Stimulated activated CD8-positive, alpha-beta memory T cell treated with anti-CD3 and anti-CD28 coated beads, Interleukin-2, amount 100 ng/mL, for 48 hours (primary cell): ENCODE measurements around the gene CLEC6A.
"Not testable (repeated sequence)": the region's sequence is repeated elsewhere in the genome, so short reads cannot be mapped to it uniquely, and the experiment has no call there.

ENCODE experiments used
- DNase-seq, 2 donors: peaks; one replicate each; pipeline ENCODE4 v3.0.0-alpha.2; 2020; ENCODE audit warnings: low read depth in 2 of 2

CLEC6A gene

DNA sequence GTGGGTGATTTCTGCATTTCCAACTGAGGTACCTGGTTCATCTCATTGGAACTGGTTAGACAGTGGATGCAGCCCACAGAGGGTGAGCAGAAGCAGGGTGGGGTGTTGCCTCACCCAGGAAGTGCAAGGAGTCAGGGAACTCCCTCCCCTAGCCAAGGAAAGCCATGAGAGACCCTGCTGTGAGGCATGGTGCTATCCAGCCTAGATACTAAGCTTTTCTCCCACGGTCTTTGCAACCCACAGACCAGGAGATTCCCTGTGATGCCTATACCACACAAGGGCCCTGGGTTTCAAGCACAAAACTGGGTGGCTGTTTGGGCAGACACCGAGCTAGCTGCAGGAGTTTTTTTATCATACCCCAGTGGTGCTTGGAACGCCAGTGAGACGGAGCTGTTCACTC lies 39.9 kb downstream of the CLEC6A start:
- DNase-seq = not testable (repeated sequence)

DNA sequence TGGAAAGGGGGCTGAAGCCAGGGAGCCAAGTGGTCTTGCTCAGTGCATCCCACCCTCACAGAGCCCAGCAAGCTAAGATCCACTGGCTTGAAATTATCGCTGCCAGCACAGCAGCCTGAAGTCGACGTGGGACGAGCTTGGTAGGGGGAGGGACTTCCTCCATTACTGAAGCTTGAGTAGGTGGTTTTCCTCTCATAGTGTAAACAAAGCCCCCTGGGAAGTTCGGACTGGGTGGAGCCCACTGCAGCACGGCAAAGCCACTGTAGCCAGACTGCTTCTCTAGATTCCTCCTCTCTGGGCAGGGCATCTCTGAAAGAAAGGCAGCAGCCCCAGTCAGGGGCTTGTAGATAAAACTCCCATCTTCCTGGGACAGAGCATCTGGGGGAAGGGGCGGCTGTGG lies 40.3 kb downstream of the CLEC6A start:
- not testable (repeated sequence) for DNase-seq

DNA sequence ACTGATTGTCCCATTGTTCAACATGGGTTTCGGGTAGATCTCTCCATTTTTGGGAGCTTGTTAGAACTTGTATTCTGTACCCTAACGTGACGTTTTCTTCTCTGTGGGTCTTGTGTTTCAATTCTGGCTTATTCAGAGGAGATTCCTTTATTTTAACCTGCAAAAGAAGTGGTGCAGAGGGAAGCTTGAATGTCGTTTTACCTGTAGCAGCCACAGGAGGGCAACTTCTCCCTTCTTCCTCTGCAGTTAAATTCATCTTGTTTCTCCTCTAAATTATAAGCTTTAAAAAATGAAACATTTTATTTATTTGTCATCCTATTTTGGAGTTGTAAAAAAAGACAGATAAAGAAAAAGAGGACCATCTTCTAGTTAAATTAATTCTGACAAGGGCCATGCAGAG lies 43.9 kb downstream of the CLEC6A start:
- no peak for DNase-seq

DNA sequence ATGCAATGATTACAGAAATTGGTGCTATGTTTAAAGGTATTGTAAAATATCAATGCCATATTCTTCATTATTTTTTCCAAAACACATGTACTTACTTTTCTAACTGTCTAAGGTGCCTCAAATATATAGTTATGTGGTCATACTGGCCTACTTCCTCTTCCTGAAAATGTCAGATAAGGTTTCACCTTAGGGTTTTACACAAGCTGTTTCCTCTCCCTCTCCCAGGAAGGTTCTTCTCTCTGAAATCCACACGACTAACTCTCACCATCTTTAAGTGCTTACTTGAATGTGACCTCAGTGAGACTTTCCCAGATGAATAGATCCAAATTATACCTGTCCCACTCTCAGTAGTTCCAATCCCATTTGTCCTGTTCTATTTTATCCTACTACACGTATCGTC lies 46.0 kb downstream of the CLEC6A start:
- no peak for DNase-seq

DNA sequence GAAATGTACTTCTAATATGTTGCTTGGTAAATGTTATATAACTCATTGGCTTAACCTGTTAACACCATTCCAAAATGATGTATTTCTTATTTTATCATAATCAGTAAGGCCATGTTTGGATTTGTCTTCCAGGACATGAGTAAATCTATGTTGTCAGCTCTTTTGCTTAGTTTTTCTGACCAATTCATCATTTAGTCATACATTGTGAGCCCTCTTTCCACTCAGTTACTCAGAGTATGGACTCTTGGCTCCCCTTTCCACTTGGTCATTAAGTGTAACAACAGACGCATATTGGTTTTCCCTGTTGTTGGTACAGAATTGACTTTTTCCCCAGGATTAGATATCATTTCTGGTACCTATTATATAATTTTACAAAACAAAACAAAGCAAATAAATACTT lies 48.6 kb downstream of the CLEC6A start:
- DNase-seq = no peak

DNA sequence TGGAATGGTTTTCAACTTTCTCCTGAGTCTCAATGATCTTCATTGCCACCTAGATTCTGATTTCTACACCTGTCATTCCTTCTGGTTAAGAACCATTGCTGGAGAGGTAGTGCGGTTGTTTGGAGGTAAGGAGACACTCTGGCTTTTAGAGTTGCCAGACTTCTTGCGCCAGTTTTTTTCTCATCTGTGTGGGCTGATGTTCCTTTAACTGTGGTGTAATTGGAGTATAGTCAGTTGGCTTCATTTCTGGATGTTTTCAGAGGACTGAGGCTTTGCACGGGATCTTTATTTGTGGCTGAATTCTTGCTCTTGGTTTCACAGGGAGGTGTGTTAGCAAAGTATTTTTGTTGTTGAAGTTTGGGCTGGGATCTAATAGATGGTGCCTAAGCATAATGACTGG lies 51.8 kb downstream of the CLEC6A start:
- DNase-seq = no peak

DNA sequence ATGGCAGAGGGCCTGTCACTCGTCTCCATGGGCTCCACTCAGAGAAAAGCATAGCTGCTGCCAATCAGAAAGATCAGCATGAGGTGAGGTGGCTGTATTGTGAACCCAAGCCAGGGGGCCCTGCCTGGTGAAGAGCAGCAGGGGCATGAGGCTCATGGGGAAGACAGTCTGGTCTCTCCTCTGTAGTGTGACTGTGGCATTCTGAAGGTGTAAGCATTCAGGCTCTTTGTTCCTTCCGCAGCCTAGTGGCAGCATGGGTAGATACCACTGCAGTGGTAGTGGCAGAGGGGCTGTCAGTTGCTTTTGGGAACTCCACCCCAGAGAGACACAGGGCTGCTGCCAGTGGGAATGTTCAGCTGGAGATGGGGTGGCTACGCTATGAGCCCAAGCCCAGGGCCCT lies 52.5 kb downstream of the CLEC6A start:
- DNase-seq = no peak

DNA sequence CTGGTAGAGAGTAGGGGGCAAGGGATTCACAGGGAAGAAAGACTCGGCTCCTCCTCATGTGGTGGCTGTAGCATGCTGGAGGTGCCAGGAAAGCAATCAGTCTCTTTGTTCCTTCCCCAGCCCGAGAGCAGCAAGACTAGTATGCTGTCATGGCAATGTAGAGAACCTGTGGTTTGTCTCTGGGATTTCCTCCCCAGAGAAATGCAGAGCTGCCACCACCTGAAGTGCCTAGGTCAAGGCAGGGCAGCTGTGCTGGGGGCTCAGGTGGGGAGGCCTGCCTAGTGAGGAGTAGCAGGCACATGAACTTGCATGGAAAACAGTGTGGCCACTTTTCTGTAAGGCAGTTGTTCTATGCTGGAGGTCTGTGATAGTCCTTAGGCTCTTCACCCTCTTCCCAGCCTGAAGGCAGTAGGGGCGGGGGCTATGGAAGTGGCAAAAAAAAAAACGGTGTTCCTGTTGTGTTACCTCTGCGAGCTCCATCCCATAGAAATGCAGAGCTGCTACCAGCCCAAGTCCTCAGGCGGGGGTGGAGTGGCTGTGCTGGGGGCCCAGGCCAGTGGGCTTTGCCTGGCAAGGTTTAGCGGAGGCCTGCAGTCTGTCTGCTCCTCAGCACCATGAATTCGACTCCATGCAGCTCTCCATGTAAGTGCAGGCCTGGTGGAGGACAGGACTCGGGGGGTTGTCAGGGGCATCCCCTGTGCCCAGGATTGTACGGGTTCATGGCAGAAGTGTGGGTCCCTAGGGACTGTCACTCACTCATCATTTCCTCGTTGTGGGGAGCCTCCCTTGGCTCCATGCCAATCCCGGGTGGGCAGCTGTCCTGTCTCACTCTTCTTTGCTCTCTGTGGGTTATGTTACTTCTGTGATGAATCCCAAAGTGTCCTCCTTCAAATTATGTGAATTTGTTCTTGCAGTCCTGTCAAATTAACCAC lies 53.4 kb downstream of the CLEC6A start:
- no peak for DNase-seq

DNA sequence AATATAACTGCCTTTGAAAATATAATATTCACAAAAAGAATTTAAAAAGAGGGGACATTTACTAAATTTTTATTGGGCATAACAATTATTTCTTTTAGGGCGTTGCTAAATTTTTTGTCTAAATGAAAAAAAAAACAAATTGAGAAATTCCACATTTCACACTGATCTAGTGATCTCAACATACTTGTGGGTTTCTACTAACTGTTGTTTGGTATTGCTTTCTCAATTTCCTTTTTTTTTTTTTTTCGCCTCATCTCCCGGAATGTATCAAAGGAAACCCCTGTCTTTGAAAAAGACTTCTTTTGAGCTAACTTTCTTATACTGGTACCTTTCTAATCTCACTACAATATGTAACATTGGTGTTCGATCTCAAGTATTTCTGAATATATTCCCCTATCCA lies 57.5 kb downstream of the CLEC6A start, which contains the start of gene CLEC4D:
TSS of gene CLEC4D (plus strand) at position 248 of the 400 bp plus-strand sequence. CDS start 230 bp downstream, outside the sequence.
- no peak for DNase-seq

DNA sequence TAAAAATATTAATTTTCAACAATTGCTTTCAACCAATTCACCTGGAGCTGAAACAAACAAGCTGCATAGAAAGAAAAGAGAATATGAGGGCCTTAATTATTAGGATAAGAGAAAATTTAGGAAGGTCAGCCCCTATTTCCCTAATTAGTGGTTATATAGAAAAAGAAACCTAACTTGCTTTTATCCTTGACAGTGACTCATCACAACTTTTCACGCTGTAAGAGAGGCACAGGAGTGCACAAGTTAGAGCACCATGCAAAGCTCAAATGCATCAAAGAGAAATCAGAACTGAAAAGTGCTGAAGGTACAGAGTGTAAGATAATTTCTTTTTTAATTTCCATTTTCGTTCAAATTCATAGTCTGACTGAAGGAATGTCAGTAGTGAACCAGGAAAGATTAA lies 62.2 kb downstream of the CLEC6A start:
- no peak for DNase-seq

DNA sequence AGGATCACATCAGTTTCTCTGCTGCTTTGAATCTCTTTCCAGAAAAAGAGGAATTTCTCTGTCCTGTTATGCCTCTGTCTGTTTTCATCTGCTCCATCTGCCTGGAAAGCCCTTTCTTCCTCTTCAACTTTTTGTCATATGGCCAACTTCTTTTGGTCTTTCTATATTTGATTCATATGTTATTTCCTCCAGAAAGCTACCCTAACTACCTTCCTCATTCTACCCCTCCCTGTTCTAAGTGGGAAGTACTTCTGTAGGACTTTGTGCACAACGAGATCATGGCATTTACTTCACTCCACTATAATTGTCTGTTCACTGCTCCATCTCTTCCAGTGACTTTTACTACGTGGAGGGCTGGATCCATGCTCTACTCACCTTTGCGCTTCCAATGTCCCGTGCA lies 63.4 kb downstream of the CLEC6A start:
- DNase-seq = no peak

DNA sequence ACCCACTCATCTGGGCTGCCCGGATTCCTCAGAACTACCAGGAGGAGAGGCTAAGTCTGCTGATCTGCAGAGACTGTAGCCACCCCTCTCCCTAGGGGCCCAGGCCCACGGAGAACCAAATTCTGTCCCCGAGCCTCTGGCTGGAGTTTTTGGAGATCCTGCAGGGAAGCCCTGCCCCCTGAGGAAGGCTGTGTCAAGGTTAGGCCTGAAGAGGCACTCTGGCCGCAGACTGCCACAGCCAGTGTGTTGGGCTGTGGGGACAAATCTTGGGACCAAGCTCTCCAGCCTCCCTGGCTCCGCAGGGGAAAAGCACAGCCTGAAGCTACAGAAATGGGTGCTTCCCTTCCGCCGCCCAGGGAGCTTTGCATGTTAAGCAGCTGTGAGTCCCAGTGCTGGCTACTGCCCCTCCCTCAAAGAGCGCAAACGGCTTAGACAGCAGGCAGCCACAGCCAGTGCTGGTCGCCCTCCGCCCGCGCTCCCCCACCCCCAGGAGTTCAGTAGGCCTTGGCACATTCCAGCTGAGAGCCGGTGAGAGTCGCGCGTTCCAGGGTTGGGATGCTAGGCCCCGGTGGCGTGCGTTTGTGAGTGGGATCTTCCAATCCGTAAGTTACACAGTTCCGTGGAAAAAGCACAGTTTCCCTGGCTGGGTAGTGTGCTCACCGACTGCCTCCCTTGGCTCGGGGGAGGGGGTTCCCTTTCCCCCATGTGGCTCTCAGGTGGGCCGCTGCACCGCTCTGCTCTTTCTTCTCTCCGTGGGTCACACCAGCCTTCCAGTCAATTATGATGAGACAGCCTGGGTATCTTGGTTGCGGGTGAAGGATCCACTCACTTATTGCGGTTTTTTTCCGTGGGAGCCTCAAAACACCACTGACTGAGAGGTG lies 71.7 kb downstream of the CLEC6A start:
- no peak for DNase-seq
